ENCODE measurements around the gene TIMM13. TPM values are rescaled to one million over a fixed set of nuclear protein-coding genes. Genes with fewer than 3 reads are reported as not detected.

TIMM13 gene
- total RNA-seq, 2 experiments from 2014 or later: 66.4 to 91.9 TPM

DNA sequence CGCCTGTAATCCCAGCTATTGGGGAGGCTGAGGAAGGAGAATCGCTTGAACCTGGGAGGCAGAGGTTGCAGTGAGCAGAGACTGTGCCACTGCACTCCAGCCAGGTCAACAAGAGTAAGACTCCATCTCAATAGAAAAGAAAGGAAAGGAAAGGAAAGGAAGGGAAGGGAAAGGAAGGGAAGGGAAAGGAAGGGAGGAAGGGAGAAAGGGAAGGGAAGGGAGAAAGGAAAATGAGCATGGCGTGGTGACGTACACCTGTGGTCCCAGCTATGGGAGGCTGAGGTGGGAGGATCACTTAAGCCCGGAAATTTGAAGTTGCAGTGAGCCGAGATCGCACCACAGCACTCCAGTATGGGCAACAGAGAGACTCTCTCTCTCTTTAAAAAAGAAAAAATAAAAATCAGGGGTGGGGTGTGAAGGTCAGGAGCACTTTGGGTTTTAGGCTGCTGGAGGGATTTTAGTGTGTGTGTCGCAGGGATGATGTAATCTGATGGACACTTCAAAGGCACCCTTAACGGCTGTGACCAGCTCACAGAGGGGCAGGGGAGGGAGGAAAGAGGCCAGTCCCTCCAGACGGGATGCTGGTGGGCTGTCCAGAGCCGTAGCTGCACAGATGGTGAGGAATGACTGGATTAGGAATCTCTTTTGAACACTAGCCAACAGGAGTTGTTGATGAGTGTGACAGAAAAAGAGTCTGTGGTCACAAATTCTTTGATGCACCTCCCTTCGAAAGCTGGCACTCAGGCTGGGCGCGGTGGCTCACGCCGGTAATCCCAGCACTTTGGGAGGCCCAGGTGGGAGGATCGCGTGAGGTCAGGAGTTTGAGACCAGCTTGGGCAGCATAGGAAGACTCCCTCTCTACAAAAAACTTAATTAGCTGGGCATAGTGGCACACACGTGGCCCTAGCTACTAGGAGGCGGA, 39.8 kb downstream of the TIMM13 start:
- Mint-ChIP-seq H3K9me3 (ENCODE audit: low read depth) (peaks cover under 1% of the 10 kb centered on the region), H3K4me3 (no peak overlapping the region), H3K36me3 (no peaks in the 10 kb centered on the region), H3K27ac (no peak overlapping the region), H3K4me1 (peaks cover 2% of the 10 kb centered on the region), H3K27me3 (peaks cover 7% of the 10 kb centered on the region)
- CTCF ChIA-PET: interaction anchor here (1.1 kb wide), 1 partner anchor 110 kb away, joined by 3 read pairs; no protein-coding TSS in a partner anchor
- DNase-seq (no peak), ATAC-seq (no peak)

DNA sequence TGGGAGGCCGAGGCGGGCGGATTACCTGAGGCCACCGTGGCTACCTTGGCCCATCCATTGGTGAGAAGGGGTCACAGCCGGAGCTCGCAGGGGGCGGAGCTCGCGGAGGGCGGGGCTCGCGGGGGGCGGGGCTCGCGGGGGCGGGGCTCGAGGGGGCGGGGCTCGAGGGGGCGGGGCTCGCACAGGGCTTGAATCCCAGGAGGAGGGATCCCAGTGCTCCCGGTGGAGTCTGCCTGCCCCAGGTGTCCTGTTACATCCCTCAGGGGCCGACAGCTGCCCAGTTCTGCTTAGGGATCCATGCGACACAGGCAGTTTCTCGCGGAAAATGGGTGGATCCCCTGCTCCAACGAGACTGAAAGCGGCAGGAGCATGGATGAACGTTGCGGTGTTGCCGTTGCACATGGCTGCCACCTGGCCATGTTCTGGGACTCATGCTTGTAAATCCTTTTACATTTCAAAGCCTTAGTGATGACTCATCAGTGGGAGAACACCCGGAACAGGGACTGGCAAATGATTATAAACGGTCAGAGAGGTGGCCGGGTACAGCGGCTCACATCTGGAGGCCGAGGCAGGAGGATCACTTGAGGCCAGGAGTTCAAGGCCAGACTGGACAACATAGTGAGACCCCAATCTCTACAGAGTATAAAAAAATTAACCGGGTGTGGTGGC, 42.2 kb downstream of the TIMM13 start:
- ATAC-seq: no peak
- H3K9me3 Mint-ChIP-seq (ENCODE audit: low read depth): peaks cover 8% of the 10 kb centered on the region
- CTCF ChIA-PET: interaction anchor here (0.7 kb wide), 1 partner anchor 719 kb away, joined by 3 read pairs; no protein-coding TSS in a partner anchor
- no peak overlapping the region for H3K27ac Mint-ChIP-seq
- no peak overlapping the region for H3K4me3 Mint-ChIP-seq
- H3K27me3 Mint-ChIP-seq: peaks cover 4% of the 10 kb centered on the region
- H3K4me1 Mint-ChIP-seq: no peaks in the 10 kb centered on the region
- DNase-seq: no peak
- H3K36me3 Mint-ChIP-seq: peaks cover 1% of the 10 kb centered on the region

DNA sequence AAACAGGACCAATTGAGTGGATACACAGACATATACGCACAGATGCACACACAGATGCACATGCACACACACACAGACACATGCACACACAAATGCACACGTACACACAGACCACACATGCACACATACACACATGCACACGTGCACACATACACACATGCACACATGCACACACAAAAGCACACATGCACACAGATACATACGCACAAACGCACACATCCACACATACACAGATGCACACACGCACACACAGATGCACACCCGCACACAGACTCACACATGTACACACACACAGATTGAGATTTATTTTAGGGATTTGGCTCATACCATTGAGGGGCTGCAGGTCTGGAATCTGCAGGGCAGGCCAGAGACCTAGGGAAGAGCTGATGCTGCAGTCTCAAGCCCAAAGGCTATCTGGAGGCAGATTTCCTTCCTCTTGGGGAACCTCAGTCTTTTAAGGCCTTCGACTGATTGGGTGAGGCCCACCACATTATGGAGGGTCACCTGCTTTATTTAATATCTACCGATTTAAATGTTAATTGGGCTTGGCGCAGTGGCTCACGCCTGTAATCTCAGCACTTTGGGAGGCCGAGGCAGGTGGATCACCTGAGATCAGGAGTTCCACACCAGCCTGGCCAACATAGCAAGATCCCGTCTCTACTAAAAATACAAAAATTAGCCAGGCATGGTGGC, 44.7 kb downstream of the TIMM13 start:
- no peaks in the 10 kb centered on the region for H3K4me1 Mint-ChIP-seq
- no peak overlapping the region for H3K4me3 Mint-ChIP-seq
- H3K27ac Mint-ChIP-seq: no peak overlapping the region
- peaks cover 10% of the 10 kb centered on the region for H3K36me3 Mint-ChIP-seq
- DNase-seq: no peak
- peaks cover 4% of the 10 kb centered on the region for H3K27me3 Mint-ChIP-seq
- no peak for ATAC-seq
- CTCF ChIA-PET: no interaction called here
- H3K9me3 Mint-ChIP-seq (ENCODE audit: low read depth): peaks cover 17% of the 10 kb centered on the region

DNA sequence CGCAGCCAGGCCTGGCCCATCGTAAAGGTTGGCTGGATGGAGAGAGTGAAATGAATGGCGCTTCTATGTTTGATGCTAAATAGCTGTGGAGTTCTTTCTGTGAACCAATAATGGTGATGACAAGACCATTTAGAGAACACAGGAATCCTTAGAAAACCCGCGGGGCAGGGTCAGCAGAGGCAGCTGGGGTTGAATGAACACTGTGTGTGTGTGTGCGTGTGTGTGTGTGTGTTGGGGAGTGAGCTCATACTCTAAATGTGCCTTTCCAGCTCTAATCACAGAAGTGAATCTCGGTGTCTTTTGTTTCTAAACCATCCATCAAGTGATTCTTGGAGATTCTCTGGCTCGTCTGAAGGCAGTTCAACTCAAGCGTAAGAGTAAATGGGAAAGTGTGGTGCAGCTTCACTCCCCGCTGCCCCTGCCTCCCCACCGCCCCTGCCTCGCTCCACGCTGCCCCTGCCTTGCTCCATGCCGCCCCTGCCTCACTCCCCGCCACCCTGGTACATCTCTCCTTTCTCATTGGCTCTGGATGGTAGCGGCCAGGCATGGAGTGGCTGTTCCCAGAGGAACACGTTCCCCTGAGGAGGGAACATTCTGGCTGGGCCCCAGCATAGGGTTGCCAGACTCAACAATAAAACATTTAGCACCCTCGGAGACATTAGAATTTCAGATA, 46.1 kb downstream of the TIMM13 start:
- no peak for DNase-seq
- CTCF ChIA-PET: interaction anchor here (1.3 to 1.7 kb wide), 2 partner anchors 12 to 104 kb away, joined by 4 to 7 read pairs; no protein-coding TSS in a partner anchor
- H3K4me3 Mint-ChIP-seq: no peak overlapping the region

DNA sequence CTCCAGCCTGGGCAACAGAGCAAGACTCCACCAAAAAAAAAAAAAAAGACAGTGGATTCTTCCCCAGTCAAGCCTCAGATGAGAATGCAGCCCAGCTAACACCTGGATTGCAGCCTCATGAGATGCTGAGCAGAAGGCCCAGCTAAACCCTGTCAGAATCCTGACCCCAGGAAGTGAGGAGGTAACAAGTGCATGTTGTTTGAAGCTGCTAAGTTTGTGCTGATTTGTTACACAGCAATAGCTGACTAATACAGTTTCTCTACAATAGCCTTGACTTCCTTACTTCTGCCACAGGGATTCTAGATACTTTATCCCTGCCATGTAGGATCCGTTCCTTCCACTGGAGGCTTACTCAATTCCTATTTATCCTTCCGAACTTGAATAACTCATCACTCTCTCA, 46.8 kb downstream of the TIMM13 start:
- Mint-ChIP-seq H3K4me1 (no peaks in the 10 kb centered on the region), H3K9me3 (ENCODE audit: low read depth) (peaks cover 17% of the 10 kb centered on the region), H3K36me3 (peaks cover 10% of the 10 kb centered on the region), H3K4me3 (no peak overlapping the region), H3K27me3 (no peaks in the 10 kb centered on the region), H3K27ac (no peak overlapping the region)
- CTCF ChIA-PET: interaction anchor here (1.3 to 1.7 kb wide), 2 partner anchors 13 to 104 kb away, joined by 4 to 7 read pairs; no protein-coding TSS in a partner anchor
- DNase-seq (no peak), ATAC-seq (no peak)

More for the DNA sequence above, 46.1 kb downstream of the TIMM13 start:
- ATAC-seq: no peak
- peaks cover 10% of the 10 kb centered on the region for H3K36me3 Mint-ChIP-seq
- no peaks in the 10 kb centered on the region for H3K27me3 Mint-ChIP-seq
- H3K9me3 Mint-ChIP-seq (ENCODE audit: low read depth): peaks cover 17% of the 10 kb centered on the region
- H3K27ac Mint-ChIP-seq: no peak overlapping the region
- H3K4me1 Mint-ChIP-seq: no peaks in the 10 kb centered on the region

DNA sequence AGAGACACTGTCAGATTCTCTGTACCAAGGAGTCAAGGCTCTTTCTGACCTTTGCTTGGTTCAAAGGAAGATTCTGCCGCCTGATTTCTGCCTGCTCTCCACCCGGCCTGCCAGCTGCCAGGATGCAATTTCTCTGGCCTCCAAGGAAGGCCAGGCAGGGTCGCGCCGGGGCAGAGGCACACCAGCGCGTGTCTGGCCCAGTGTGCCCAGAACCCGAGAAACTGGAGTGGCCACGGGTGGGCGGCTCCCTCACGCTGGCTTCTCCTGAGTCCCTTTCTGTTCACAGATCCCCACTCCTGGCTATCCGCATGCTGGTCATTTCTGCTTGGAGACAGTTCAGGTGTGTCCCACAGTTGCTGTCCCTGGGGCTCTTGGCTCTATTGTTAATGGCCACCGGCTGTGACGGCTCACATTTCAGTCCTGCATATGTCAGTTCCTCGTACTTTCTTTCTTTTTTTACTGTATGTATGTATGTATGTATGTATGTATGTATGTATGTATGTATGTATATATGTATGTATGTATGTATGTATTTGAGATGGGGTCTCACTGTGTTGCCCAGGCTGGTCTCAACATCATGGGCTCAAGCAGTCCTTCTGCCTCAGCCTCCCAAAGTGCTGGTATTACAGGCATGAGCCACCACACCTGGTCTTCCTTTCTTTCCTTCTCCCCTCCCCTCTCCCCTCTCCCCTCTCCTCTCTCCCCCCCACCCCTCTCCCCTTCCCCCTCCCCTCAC, 50.4 kb downstream of the TIMM13 start:
- H3K36me3 Mint-ChIP-seq: peaks cover 10% of the 10 kb centered on the region
- H3K27ac Mint-ChIP-seq: no peak overlapping the region
- CTCF ChIA-PET: no interaction called here
- peaks cover 14% of the 10 kb centered on the region for H3K9me3 Mint-ChIP-seq (ENCODE audit: low read depth)
- ATAC-seq (peak; percentile 20), DNase-seq (no peak)
- H3K4me1 Mint-ChIP-seq: no peaks in the 10 kb centered on the region
- no peaks in the 10 kb centered on the region for H3K27me3 Mint-ChIP-seq
- H3K4me3 Mint-ChIP-seq: no peak overlapping the region

Small RNA genes lying within 50 kb of the gene (microRNA-seq; reads per million reads assigned to microRNA genes)
- gene MIR7108: 3.8 reads per million

Other genes with a start within 250 kb of the TIMM13 start
- gene PLEKHJ1, start 191.3 kb downstream of the TIMM13 start, total RNA-seq: 10 to 100 TPM; 78.3 to 80.8 TPM
- gene SF3A2, start 190.8 kb downstream of the TIMM13 start, total RNA-seq: 100 to 1,000 TPM; 167 to 178 TPM
- 1 to 10 TPM; 5.1 to 6.0 TPM for gene AMH, start 178.3 kb downstream of the TIMM13 start, total RNA-seq
- gene JSRP1, start 171.2 kb downstream of the TIMM13 start, total RNA-seq: 1 to 10 TPM in 1 of 2 experiments, not detected in 1; 1.0 TPM
- under 1 TPM in 1 of 2 experiments, not detected in 1; 0.54 TPM for gene PEAK3, start 145.4 kb downstream of the TIMM13 start, total RNA-seq
- gene LINGO3, start 119.4 kb downstream of the TIMM13 start, total RNA-seq: under 1 TPM; 0.32 to 0.40 TPM
- 100 to 1,000 TPM; 135 TPM for gene LSM7, start 99.0 kb downstream of the TIMM13 start, total RNA-seq
- gene SPPL2B, start 98.9 kb downstream of the TIMM13 start, total RNA-seq: 10 to 100 TPM; 63.2 to 72.4 TPM
- gene TMPRSS9, start 67.3 kb downstream of the TIMM13 start, total RNA-seq: not detected
- 100 to 1,000 TPM; 123 to 128 TPM for gene LMNB2, start 29.4 kb upstream of the TIMM13 start, total RNA-seq
- gene GADD45B, start 48.5 kb upstream of the TIMM13 start, total RNA-seq: 10 to 100 TPM; 63.4 to 79.4 TPM